HepG2 (cell line): ENCODE data around the gene PMM2. TPM values are rescaled to one million over a fixed set of nuclear protein-coding genes. Genes with fewer than 3 reads are reported as not detected.

Source experiments
- ATAC-seq: fragments of 200-7000 bp; cut with Tn5 transposase; 3 replicates; pipeline ENCODE4 v1.9.1; 2020; ENCODE audit warnings: mild to moderate bottlenecking, moderate library complexity
- BruUV-seq: library from RNA; stranded (reverse); fragments of 400-500 nt; replicated peaks from 2 replicates; lab custom pipeline; 2021; lab: Mats Ljungman, UMichigan
- CTCF ChIA-PET: fragments of 300-600 bp; formaldehyde crosslinking; extraction: SDS; loops from one replicate; lab custom pipeline; 2021; ENCODE audit warnings: low total read pairs, inconsistent platforms, low intra/inter-chr PET ratio; lab: Yijun Ruan, JAX
- POLR2A ChIA-PET: fragments of 350-600 bp; sonication (Branson Sonifier 250); formaldehyde crosslinking; loops from one replicate; lab custom pipeline; 2020; ENCODE audit warnings: antibody characterized with exemption, inconsistent platforms; lab: Yijun Ruan, JAX
- DNase-seq: peaks from one replicate; pipeline ENCODE4 v3.0.0-alpha.2; 2015; ENCODE audit warnings: low spot score
- FAIRE-seq: peaks from 3 replicates; lab custom pipeline; 2011; peaks lifted over from hg19 to GRCh38; lab: Jason Lieb, UNC
- H2AFZ ChIP-seq: one replicate; pipeline ENCODE4 v1.6.1; 2011; ENCODE audit warnings: low read length, inconsistent platforms
- H3K27ac ChIP-seq: fragments of 300-600 bp; 3 replicates; pipeline ENCODE4 v1.8.0; 2011; ENCODE audit warnings: mixed run types, mild to moderate bottlenecking, mixed read lengths, low read length, inconsistent platforms; ENCODE audit not compliant: insufficient read depth; ENCODE audit errors: extremely low read length
- H3K27me3 ChIP-seq, 2 experiments: fragments of 200-600 bp in 1 of 2; 2 replicates in 1 of 2; 3 replicates in 1 of 2; pipeline versions ENCODE4 v1.6.0 to v1.8.0; 2011; ENCODE audit warnings: low read length in 2 of 2, mild to moderate bottlenecking in 2 of 2, moderate library complexity in 2 of 2, inconsistent platforms in 1 of 2; ENCODE audit not compliant: insufficient read depth in 2 of 2, control insufficient read depth in 1 of 2
- H3K36me3 ChIP-seq, 2 experiments: fragments of 200-600 bp in 1 of 2; replicated peaks in 1 of 2; 2 replicates in 1 of 2; 3 replicates in 1 of 2; pipeline versions ENCODE4 v1.5.1 to v1.8.0; 2011; ENCODE audit warnings: low read length in 2 of 2, inconsistent platforms in 1 of 2; ENCODE audit not compliant: insufficient read depth in 2 of 2, control insufficient read depth in 1 of 2
- H3K4me1 ChIP-seq: 2 replicates; pipeline ENCODE4 v1.5.1; 2012; ENCODE audit warnings: low read length, inconsistent platforms; ENCODE audit not compliant: insufficient read depth
- H3K4me2 ChIP-seq: 2 replicates; pipeline ENCODE4 v1.6.0; 2011; ENCODE audit warnings: low read depth, low read length, inconsistent platforms
- H3K4me3 ChIP-seq, 3 experiments: fragments of 200-600 bp in 1 of 3; sonication (generic), shearing (Covaris generic) in 1 of 3; replicated peaks in 1 of 3; 2 replicates each; pipeline ENCODE4 v1.5.1; 2011 to 2016; ENCODE audit warnings: low read length in 3 of 3, inconsistent platforms in 2 of 3, low read depth in 2 of 3, mild to moderate bottlenecking in 2 of 3, control low read depth in 1 of 3, mixed read lengths in 1 of 3; ENCODE audit not compliant: insufficient read depth in 1 of 3
- H3K79me2 ChIP-seq: one replicate; pipeline ENCODE4 v1.6.1; 2011; ENCODE audit warnings: low read length, inconsistent platforms; ENCODE audit not compliant: insufficient read depth
- H3K9ac ChIP-seq: 2 replicates; pipeline ENCODE4 v1.6.0; 2011; ENCODE audit warnings: mild to moderate bottlenecking, low read depth, low read length, inconsistent platforms; ENCODE audit not compliant: insufficient read depth
- H3K9me3 ChIP-seq: 2 replicates; pipeline ENCODE4 v1.5.1; 2012; ENCODE audit warnings: mild to moderate bottlenecking, low read length
- H4K20me1 ChIP-seq: 2 replicates; pipeline ENCODE4 v1.6.0; 2011; ENCODE audit warnings: inconsistent platforms, mild to moderate bottlenecking, low read length, moderate library complexity; ENCODE audit not compliant: insufficient read depth
- HOXA9 ChIP-seq: sonication (generic); formaldehyde crosslinking; IDR thresholded peaks from 2 replicates; pipeline ENCODE4 v1.8.1; 2022; ENCODE audit warnings: missing genetic modification reagents, mild to moderate bottlenecking, moderate library complexity, borderline replicate concordance
- JUN ChIP-seq: sonication (generic); formaldehyde crosslinking; IDR thresholded peaks from 2 replicates; pipeline ENCODE4 v1.4.0; 2020; ENCODE audit warnings: mild to moderate bottlenecking, missing genetic modification reagents
- MYC ChIP-seq: sonication (generic); formaldehyde crosslinking; IDR thresholded peaks from 2 replicates; pipeline ENCODE4 v1.9.0; 2021; ENCODE audit warnings: missing genetic modification reagents, borderline replicate concordance
- NR2C2 ChIP-seq: sonication (generic); formaldehyde crosslinking; IDR thresholded peaks from 2 replicates; pipeline ENCODE4 v1.4.0; 2020; ENCODE audit warnings: missing genetic modification reagents, mild to moderate bottlenecking, moderate library complexity, borderline replicate concordance
- PAF1 ChIP-seq: IDR thresholded peaks from 2 replicates; pipeline ENCODE4 v1.6.1; 2016; ENCODE audit warnings: missing genetic modification reagents, missing compliant biosample characterization
- POLR2AphosphoS5 ChIP-seq: IDR thresholded peaks from 2 replicates; pipeline ENCODE4 v1.6.1; 2012; ENCODE audit warnings: low read depth, low read length
- PTBP1 ChIP-seq: fragments of 200-400 bp; formaldehyde crosslinking; IDR thresholded peaks from 2 replicates; pipeline ENCODE4 v1.6.1; 2018; ENCODE audit warnings: low read length, low read depth; ENCODE audit not compliant: poor library complexity, severe bottlenecking
- TCF7 ChIP-seq: sonication (generic); IDR thresholded peaks from 2 replicates; pipeline ENCODE4 v1.6.1; 2016; ENCODE audit warnings: antibody characterized with exemption, low read depth
- THYN1 ChIP-seq: sonication (generic); formaldehyde crosslinking; IDR thresholded peaks from 2 replicates; pipeline ENCODE4 v1.8.1; 2023; ENCODE audit warnings: low read depth, mild to moderate bottlenecking, moderate library complexity, missing genetic modification reagents, borderline replicate concordance
- ZNF350 ChIP-seq: sonication (generic); formaldehyde crosslinking; IDR thresholded peaks from 2 replicates; pipeline ENCODE4 v1.4.0; 2020; ENCODE audit warnings: mild to moderate bottlenecking, low read depth, missing genetic modification reagents, borderline replicate concordance
- WGBS: methylation state at CpG from one replicate; pipeline ENCODE4 v1.1.6; 2017; ENCODE audit warnings: low lambda C conversion rate; 5-methylcytosine and 5-hydroxymethylcytosine counted together
- in situ Hi-C: cut with HindIII; loops from 2 replicates; pipeline ENCODE4 v1.10.0; 2017; ENCODE audit warnings: low pct_unique_long_range_greater_than_20kb; ENCODE audit not compliant: extremely low pct_ligation_motif_present
- intact Hi-C: fragments of 100-400 bp; cut with micrococcal nuclease; formaldehyde crosslinking; loops from one replicate; pipeline ENCODE4 v1.10.0; 2022; ENCODE audit not compliant: unreplicated experiment
- polyA plus RNA-seq, 8 experiments: library from polyadenylated mRNA; depleted of rRNA in 3 of 8; stranded (reverse) in 7 of 8; unstranded in 1 of 8; fragments of >200 nt; fragmentation: Illumina TruSeq in 4 of 8; extraction: Trizol in 4 of 8; gene quantifications; 2 replicates each; pipeline versions ENCODE4 v1.2.1 to v1.2.3, GENCODE V29; 2011 to 2016; ENCODE audit warnings: low read depth in 4 of 8, missing spikeins in 1 of 8, mixed read lengths in 1 of 8; ENCODE audit not compliant: insufficient read depth in 1 of 8
- total RNA-seq, 5 experiments: library from RNA; depleted of rRNA; stranded (reverse); fragments of >200 nt; fragmentation: Illumina TruSeq; extraction: Trizol; gene quantifications; 2 replicates each; pipeline ENCODE4 v1.2.3, GENCODE V29; 2016; ENCODE audit warnings: low read depth in 1 of 5
- TF ChIP-seq, protein P1 (sequence below), 2 experiments: fragments of 450-650 bp in 1 of 2; sonication (generic) in 1 of 2; formaldehyde crosslinking in 1 of 2; IDR thresholded peaks; 2 replicates each; pipeline versions ENCODE4 v1.6.1 to v1.8.0; 2016 to 2022; ENCODE audit warnings: antibody characterized with exemption in 1 of 2, mild to moderate bottlenecking in 1 of 2, missing genetic modification reagents in 1 of 2
- TF ChIP-seq, protein P2 (sequence below): sonication (generic); formaldehyde crosslinking; IDR thresholded peaks from 2 replicates; pipeline ENCODE4 v1.5.0; 2020; ENCODE audit warnings: missing genetic modification reagents, mild to moderate bottlenecking, borderline replicate concordance

Gene PMM2
- total and polyA plus RNA-seq, 2 of the 13 experiments (the other 11 are each of a cell fraction or from before 2014, with no cell fraction given): 52.2 to 93.7 TPM

DNA sequence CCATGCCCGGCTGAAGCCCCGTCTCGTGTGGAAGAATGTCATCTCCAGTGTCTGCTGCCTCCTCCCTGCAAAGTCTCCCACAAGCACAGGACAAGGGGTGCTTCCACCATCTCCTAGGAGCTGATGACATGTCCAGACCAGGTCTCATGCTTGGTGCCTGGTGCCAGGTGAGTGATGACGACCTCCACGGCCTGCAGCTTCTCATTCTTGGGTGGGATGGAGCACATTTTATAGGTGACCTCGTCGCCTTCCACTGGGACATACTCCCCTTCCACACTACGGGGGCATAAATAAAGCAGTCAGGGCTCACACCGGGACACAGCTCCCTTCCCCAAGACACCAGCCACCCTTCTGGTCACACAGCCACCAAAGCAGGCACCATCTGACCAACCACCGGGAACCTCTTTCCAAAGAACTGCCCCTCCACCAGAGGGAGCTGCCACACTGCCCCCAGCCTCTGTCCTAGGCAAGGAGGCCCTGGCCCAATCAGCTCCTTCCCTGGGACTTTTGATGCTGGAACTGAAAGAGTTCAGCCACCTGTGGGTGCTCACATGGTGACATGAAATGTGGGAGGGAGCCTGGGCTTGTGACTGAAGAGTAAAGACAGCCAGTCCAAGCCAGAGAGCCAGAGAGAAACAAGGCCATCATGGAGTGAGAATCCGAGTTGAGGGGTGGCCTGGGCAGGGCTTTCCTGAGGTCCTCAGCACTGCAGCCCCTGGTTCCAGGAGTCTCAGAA is 57.6 kb downstream of the PMM2 start:
- ATAC-seq (no peak), DNase-seq (no peak), FAIRE-seq (no peak)
- in situ Hi-C loops: no loop called here
- H3K36me3 ChIP-seq: peaks cover 56 to 83% of the 10 kb centered on the region in 2 experiments
- peaks cover 30% of the 10 kb centered on the region for H3K4me1 ChIP-seq
- H3K4me3 ChIP-seq: no peak overlapping the region
- H3K79me2 ChIP-seq: peaks cover 19% of the 10 kb centered on the region
- no peaks in the 10 kb centered on the region for H3K27me3 ChIP-seq
- no peak overlapping the region for H3K27ac ChIP-seq
- no TSS peak for BruUV-seq
- H3K9ac ChIP-seq: no peak overlapping the region
- 96% methylated on average over 11 of the region's 11 CpGs for WGBS
- intact Hi-C loops: no loop called here
- H4K20me1 ChIP-seq: peaks cover 44% of the 10 kb centered on the region
- CTCF ChIA-PET: interaction anchor here (1.2 kb wide), 1 partner anchor 18 kb away, joined by 3 read pairs; no protein-coding TSS in a partner anchor
- no peak overlapping the region for H2AFZ ChIP-seq
- H3K4me2 ChIP-seq: no peak overlapping the region
- no peaks in the 10 kb centered on the region for H3K9me3 ChIP-seq
- POLR2A ChIA-PET: interaction anchor here (1.0 to 7.5 kb wide), 4 partner anchors 9 to 29 kb away, joined by 3 to 105 read pairs (median 5); partner anchors contain the start of gene CARHSP1
- TF ChIP-seq PTBP1: no peak
- TF ChIP-seq THYN1 (CRISPR knock-in tag): no peak
- TF ChIP-seq PAF1: peak; percentile 4; the same call in 1 of the 2 replicates
- TF ChIP-seq, protein P1, sequence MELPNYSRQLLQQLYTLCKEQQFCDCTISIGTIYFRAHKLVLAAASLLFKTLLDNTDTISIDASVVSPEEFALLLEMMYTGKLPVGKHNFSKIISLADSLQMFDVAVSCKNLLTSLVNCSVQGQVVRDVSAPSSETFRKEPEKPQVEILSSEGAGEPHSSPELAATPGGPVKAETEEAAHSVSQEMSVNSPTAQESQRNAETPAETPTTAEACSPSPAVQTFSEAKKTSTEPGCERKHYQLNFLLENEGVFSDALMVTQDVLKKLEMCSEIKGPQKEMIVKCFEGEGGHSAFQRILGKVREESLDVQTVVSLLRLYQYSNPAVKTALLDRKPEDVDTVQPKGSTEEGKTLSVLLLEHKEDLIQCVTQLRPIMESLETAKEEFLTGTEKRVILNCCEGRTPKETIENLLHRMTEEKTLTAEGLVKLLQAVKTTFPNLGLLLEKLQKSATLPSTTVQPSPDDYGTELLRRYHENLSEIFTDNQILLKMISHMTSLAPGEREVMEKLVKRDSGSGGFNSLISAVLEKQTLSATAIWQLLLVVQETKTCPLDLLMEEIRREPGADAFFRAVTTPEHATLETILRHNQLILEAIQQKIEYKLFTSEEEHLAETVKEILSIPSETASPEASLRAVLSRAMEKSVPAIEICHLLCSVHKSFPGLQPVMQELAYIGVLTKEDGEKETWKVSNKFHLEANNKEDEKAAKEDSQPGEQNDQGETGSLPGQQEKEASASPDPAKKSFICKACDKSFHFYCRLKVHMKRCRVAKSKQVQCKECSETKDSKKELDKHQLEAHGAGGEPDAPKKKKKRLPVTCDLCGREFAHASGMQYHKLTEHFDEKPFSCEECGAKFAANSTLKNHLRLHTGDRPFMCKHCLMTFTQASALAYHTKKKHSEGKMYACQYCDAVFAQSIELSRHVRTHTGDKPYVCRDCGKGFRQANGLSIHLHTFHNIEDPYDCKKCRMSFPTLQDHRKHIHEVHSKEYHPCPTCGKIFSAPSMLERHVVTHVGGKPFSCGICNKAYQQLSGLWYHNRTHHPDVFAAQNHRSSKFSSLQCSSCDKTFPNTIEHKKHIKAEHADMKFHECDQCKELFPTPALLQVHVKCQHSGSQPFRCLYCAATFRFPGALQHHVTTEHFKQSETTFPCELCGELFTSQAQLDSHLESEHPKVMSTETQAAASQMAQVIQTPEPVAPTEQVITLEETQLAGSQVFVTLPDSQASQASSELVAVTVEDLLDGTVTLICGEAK (IDR thresholded peaks at IDR 0.05): no peak
- TF ChIP-seq, protein P1 (CRISPR knock-in tag; IDR thresholded peaks at IDR 0.05): peak; percentile 54; the same call in 1 of the 2 replicates
- TF ChIP-seq, protein P2, sequence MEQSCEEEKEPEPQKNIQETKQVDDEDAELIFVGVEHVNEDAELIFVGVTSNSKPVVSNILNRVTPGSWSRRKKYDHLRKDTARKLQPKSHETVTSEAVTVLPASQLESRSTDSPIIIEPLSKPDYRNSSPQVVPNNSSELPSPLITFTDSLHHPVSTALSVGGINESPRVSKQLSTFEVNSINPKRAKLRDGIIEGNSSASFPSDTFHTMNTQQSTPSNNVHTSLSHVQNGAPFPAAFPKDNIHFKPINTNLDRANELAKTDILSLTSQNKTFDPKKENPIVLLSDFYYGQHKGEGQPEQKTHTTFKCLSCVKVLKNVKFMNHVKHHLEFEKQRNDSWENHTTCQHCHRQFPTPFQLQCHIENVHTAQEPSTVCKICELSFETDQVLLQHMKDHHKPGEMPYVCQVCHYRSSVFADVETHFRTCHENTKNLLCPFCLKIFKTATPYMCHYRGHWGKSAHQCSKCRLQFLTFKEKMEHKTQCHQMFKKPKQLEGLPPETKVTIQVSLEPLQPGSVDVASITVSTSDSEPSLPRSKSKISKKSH (CRISPR knock-in tag): peak; percentile 47; the same call in 1 of the 2 replicates
- TF ChIP-seq MYC: peak; percentile 52; the same call in 1 of the 2 replicates
- TF ChIP-seq POLR2AphosphoS5: peak; percentile 23; the same call in 1 of the 2 replicates
- 0 out of 2 replicates have a peak, but pooled peaks have one; percentile 37 for TF ChIP-seq HOXA9 (CRISPR knock-in tag)
- no peak for TF ChIP-seq NR2C2
- peak; percentile 11; the same call in 1 of the 2 replicates for TF ChIP-seq ZNF350 (CRISPR knock-in tag)
- no peak for TF ChIP-seq TCF7
- TF ChIP-seq JUN: no peak
